Stimulated activated CD8-positive, alpha-beta memory T cell treated with anti-CD3 and anti-CD28 coated beads, Interleukin-4, amount 100 ng/mL, for 48 hours (primary cell): Measurements from ENCODE around the gene TASP1.

Experiments used
- DNase-seq: peaks from one replicate; pipeline ENCODE4 v3.0.0-alpha.2; 2020

The TASP1 gene

DNA sequence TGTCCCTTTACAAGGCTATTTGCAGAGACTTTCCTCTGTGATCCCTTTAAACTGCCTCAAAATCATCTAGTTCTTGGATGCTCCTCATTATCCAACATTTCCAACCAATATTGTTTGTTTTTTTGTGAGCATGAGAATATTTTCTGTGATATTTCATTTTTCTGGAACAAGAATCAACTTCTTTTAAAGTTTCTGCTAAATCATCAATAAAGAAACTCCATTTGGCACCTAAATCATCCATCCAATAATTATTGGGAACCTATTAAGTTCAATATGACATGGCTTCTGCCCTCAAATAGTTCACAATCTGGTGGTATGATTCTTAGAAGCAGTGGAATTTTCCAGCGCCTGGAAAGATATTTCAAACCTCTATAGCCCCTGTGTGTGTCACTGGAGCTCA lies 210.0 kb downstream of the TASP1 start:
- no peak for DNase-seq

GRCh38 chr20:13426870-13427269 lies 211.9 kb downstream of the TASP1 start:
- DNase-seq: no peak

DNA sequence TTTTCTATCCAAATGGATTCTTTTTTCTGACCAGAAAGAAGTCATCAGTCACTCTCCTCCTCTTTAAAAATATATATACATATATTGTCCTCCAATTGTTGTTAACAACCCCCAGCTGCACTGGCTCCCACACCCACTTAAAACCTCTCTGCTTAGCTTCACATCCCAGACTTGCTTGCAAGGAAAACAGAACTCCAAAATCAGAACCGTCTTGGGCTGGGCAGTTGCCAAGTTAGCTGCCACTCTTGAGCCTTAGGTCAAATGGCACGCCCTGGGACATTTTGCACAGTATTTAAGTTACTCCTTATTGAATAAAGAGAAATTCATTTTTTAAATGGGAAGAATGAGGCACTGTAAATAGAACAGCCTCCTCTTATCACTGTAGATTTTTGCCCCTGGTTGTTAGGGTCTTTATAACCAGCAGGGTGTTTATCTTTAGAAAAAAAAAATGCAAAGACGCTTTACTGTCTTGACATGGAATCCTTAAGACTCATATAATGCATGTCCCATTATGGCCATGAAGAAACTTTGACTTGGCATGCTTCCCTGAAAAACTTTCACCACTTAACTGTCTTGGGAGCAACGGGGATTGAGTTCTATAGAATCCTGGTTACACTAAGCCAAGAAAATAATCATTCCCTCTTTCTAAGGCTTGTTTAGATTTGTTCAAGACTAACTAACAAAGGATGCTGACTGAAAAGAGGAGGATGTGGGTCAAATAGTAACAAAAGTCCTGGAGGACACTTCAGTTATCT lies 213.2 kb downstream of the TASP1 start:
- DNase-seq: no peak

GRCh38 chr20:13424174-13424833 lies 214.4 kb downstream of the TASP1 start:
- no peak for DNase-seq

DNA sequence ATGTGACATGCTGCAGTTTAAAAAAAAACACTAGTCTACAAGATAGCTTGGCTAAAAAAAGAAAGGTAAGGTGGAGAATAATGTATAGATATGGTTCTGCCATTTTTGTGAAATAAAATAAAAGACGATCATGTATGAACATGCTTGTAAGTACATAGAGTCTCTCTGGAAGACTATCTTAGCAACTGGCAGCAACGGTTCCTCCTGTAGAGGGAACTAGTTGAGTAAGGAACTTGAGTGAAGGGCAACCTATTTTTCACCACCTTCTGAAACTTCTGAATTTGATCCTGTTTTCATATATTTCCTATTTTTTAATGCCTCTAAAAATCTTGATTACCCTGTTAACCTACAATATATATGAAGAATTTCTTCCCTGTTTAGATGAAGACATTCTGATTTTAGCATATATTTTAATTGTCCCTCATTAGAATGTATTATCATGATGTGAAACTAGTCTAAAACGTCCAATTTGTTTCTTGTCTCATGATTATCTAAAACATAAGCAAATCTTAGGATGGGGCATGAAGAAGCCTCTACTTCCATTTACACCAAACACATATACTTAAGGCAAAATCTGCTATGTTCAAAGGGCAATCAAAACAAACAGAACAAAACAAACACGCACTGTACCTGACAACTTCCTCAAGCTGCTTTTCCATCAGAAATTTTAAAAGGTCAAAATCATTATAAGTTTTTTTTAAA lies 215.1 kb downstream of the TASP1 start:
- DNase-seq: no peak

DNA sequence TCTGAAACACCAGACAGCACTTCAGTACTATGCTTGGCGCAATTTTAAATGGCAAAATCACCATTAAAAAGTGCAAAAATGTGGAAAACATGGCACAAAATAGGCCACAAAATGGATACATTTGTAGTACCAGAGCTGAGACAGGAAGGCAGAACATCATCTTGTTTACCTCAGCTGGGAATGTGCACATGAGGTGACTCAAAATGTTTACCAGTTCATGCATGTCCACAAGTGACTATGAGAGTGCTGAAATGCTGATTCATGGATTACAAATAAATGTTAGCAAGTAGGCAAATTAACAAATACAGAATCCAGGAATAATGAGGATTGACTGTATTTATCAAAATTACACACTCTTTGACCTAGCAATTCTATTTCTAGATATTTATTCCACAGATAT lies 216.1 kb downstream of the TASP1 start:
- no peak for DNase-seq

DNA sequence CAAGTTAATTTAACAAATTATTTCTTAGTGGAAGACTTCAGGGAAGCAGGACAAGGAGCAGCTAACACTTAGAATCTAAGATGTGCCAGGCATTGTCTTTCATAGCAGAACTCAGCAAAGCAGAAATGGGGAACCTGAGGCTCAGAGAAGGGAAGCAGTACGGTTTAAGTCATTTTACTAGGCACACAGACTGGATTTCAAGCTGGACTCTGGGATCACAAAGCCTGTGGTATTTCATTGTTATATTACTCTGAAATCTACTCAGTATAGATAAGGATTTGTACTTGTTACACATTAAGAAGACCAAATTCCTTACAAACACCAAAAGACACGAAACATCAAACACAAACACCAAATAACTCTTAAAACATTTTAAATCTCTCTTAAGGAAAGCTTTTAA lies 218.1 kb downstream of the TASP1 start:
- DNase-seq: no peak

DNA sequence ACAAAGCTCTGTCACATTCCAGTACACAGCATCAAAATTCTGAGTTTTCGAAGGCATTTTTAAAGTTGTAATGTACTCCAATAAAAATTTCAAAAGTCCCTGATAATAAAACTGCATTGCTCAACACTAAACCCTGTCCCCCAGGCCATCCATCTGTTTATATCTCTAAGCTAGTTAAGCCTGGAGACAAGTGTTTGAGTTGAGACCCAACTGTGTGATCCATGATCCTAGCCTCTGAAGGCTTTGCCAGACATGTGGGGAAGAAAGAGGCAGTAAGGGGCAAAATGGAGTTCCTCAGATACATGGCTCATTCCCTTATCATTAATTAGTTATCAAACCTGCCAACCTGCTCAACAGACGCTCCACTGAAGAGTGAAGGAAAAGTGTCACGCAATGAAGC lies 219.3 kb downstream of the TASP1 start:
- DNase-seq: no peak

GRCh38 chr20:13418263-13419229 lies 220.2 kb downstream of the TASP1 start:
- DNase-seq: no peak

- DNase-seq: no peak
Measured at GRCh38 chr20:13416531-13416930, 222.2 kb downstream of the TASP1 start.

- no peak for DNase-seq
Measured at GRCh38 chr20:13412806-13413445, 225.8 kb downstream of the TASP1 start.

GRCh38 chr20:13404293-13404692 lies 234.4 kb downstream of the TASP1 start:
- DNase-seq: no peak

DNA sequence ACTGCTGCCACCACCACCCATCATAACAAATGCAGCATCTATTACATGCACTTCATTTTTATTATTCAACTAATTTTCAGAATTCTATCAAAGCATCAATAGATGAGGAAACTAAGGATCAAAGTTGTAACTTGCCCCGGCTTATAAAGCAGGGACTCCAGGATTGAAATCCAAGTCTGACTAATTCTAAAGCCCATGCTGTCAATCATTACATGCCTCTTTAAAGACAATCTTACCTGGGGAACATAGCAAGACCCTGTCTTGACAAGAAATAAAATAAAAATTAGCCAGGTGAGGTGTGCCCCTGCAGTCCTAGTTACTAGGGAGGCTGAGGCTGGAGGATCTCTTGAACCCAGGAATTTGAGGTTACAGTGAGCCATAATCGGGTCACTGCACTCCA lies 235.3 kb downstream of the TASP1 start:
- DNase-seq: no peak

GRCh38 chr20:13402986-13403385 lies 235.7 kb downstream of the TASP1 start:
- DNase-seq: no peak

DNA sequence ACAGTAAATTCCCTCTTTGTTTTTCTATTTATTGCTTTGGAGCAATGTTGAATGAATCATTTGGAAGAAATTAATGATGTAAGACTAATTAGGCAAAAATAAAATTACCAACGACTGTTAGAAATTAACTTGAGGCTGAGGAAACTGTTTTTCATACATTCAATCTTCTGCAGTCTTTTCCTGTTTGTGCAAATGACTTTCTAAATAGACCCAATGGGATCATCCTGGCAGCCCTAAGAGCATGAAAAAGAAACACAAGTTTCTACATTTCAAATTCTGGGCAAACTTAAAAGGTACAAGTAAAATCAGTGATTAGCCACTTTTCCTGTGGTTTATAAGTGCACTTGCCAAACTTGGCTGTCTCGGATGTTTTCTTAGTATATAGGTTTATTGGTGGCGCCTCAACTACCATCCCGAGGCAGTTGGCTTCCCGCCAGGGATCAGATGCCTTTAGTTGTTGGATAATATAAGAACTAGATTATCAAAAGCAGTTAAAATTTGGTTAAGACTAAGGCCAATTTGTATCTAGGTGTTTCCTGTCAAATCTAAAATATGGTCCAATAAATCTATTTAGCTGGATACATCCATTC lies 236.5 kb downstream of the TASP1 start:
- DNase-seq: no peak

DNA sequence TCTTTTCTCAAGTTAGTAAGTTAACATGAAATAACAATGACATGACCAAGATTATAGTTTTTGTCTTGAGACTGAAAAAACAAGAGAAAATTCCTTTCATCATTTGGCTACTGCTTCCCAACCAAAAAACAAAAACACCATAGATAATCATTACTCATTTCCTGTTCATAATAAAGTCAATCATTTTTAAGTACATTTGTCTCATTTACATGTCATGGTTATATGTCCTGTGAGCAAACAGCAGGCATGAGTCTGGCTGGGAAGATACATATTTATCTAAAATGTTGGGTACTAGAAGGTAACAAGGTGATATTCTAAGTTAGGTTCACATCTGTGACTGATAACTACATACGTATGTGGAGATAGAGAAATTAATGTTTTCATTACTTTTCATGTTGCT lies 237.1 kb downstream of the TASP1 start:
- no peak for DNase-seq

- no peak for DNase-seq
Measured at GRCh38 chr20:13400453-13400852, 238.3 kb downstream of the TASP1 start.

GRCh38 chr20:13397300-13397724 lies 241.4 kb downstream of the TASP1 start:
- no peak for DNase-seq

GRCh38 chr20:13396826-13397225 lies 241.9 kb downstream of the TASP1 start:
- DNase-seq: no peak

GRCh38 chr20:13396022-13396421 lies 242.7 kb downstream of the TASP1 start:
- DNase-seq: no peak

GRCh38 chr20:13395232-13395631 lies 243.5 kb downstream of the TASP1 start:
- DNase-seq: no peak

- no peak for DNase-seq
Measured at GRCh38 chr20:13392391-13392790, 246.3 kb downstream of the TASP1 start.
